Liver (tissue), 9 donors: ENCODE data around the gene IFNA10. TPM values are rescaled to one million over a fixed set of nuclear protein-coding genes. Genes with fewer than 3 reads are reported as not detected.
"Not testable (repeated sequence)": the region's sequence is repeated elsewhere in the genome, so short reads cannot be mapped to it uniquely, and the experiment has no call there.

Source experiments
- DNase-seq: peaks from one replicate; pipeline ENCODE4 v3.0.0-alpha.2; 2017; ENCODE audit warnings: low spot score
- H3K27ac ChIP-seq, 2 donors: one replicate each; pipeline ENCODE4 v1.7.0; 2013; ENCODE audit warnings: inconsistent platforms in 2 of 2, low read length in 2 of 2, control low read depth in 1 of 2, low read depth in 1 of 2, mild to moderate bottlenecking in 1 of 2
- H3K27me3 ChIP-seq, 4 donors: one replicate each; pipeline versions ENCODE4 v1.6.1 to v1.7.0; 2013; ENCODE audit warnings: low read length in 3 of 4, inconsistent platforms in 1 of 4, mild to moderate bottlenecking in 1 of 4, moderate library complexity in 1 of 4; ENCODE audit not compliant: control insufficient read depth in 4 of 4, insufficient read depth in 4 of 4
- H3K36me3 ChIP-seq, 4 donors: one replicate each; pipeline versions ENCODE4 v1.6.1 to v1.7.0; 2013; ENCODE audit warnings: low read length in 3 of 4, mild to moderate bottlenecking in 3 of 4, low read depth in 1 of 4, moderate library complexity in 1 of 4; ENCODE audit not compliant: control insufficient read depth in 4 of 4, insufficient read depth in 3 of 4
- H3K4me1 ChIP-seq, 4 donors: one replicate each; pipeline versions ENCODE4 v1.6.1 to v1.7.0; 2013; ENCODE audit warnings: low read length in 3 of 4, mild to moderate bottlenecking in 3 of 4, moderate library complexity in 1 of 4; ENCODE audit not compliant: control insufficient read depth in 4 of 4, insufficient read depth in 4 of 4
- H3K4me3 ChIP-seq, 3 donors: one replicate each; pipeline versions ENCODE4 v1.6.1 to v1.7.0; 2013; ENCODE audit warnings: low read length in 3 of 3, control low read depth in 1 of 3, low read depth in 1 of 3, mild to moderate bottlenecking in 1 of 3
- H3K9ac ChIP-seq, 2 donors: one replicate each; pipeline ENCODE4 v1.7.0; 2013; ENCODE audit warnings: low read length in 2 of 2, mild to moderate bottlenecking in 2 of 2, moderate library complexity in 2 of 2, control low read depth in 1 of 2, low read depth in 1 of 2
- H3K9me3 ChIP-seq, 4 donors: one replicate each; pipeline versions ENCODE4 v1.6.1 to v1.7.0; 2013; ENCODE audit warnings: low read length in 3 of 4; ENCODE audit not compliant: control insufficient read depth in 4 of 4
- EGR1 ChIP-seq, 2 donors: IDR thresholded peaks; 2 replicates each; pipeline ENCODE4 v1.6.1; 2016 to 2018; ENCODE audit warnings: antibody characterized with exemption in 2 of 2, low read depth in 2 of 2
- FOXA1 ChIP-seq: IDR thresholded peaks from 2 replicates; pipeline ENCODE4 v1.6.1; 2016; ENCODE audit warnings: antibody characterized with exemption
- FOXA2 ChIP-seq: IDR thresholded peaks from 2 replicates; pipeline ENCODE4 v1.6.1; 2016; ENCODE audit warnings: antibody characterized with exemption
- GABPA ChIP-seq, 2 donors: IDR thresholded peaks in 1 of 2; conservative IDR thresholded peaks in 1 of 2; 2 replicates each; pipeline ENCODE4 v1.6.1; 2016; ENCODE audit warnings: antibody characterized with exemption in 2 of 2, mild to moderate bottlenecking in 1 of 2, moderate library complexity in 1 of 2
- HNF4A ChIP-seq, 2 donors: conservative IDR thresholded peaks; 2 replicates each; pipeline ENCODE4 v1.6.1; 2016; ENCODE audit warnings: antibody characterized with exemption in 2 of 2, mild to moderate bottlenecking in 2 of 2
- HNF4G ChIP-seq: IDR thresholded peaks from 2 replicates; pipeline ENCODE4 v1.6.1; 2016; ENCODE audit warnings: antibody characterized with exemption
- JUND ChIP-seq, 2 donors: IDR thresholded peaks; 2 replicates each; pipeline ENCODE4 v1.6.1; 2016; ENCODE audit warnings: antibody characterized with exemption in 2 of 2
- NR2F2 ChIP-seq: IDR thresholded peaks from 2 replicates; pipeline ENCODE4 v1.6.1; 2016; ENCODE audit warnings: antibody characterized with exemption
- RAD21 ChIP-seq, 2 donors: IDR thresholded peaks; 2 replicates each; pipeline ENCODE4 v1.6.1; 2016; ENCODE audit warnings: antibody characterized with exemption in 2 of 2, mild to moderate bottlenecking in 2 of 2
- RXRA ChIP-seq, 2 donors: IDR thresholded peaks; 2 replicates each; pipeline ENCODE4 v1.6.1; 2017 to 2018; ENCODE audit warnings: antibody characterized with exemption in 2 of 2, mild to moderate bottlenecking in 1 of 2
- SP1 ChIP-seq: IDR thresholded peaks from 2 replicates; pipeline ENCODE4 v1.6.1; 2018; ENCODE audit warnings: antibody characterized with exemption, mild to moderate bottlenecking
- TAF1 ChIP-seq: conservative IDR thresholded peaks from 2 replicates; pipeline ENCODE4 v1.6.1; 2016; ENCODE audit warnings: antibody characterized with exemption, mild to moderate bottlenecking
- YY1 ChIP-seq: IDR thresholded peaks from 2 replicates; pipeline ENCODE4 v1.6.1; 2016; ENCODE audit warnings: antibody characterized with exemption, mild to moderate bottlenecking
- WGBS: extraction: QIAGEN DNeasy Blood & Tissue Kit; methylation state at CpG from one replicate; pipeline ENCODE4 v1.1.7; 2013; 5-methylcytosine and 5-hydroxymethylcytosine counted together
- polyA plus RNA-seq, 2 donors: library from polyadenylated mRNA; stranded (reverse) in 1 of 2; unstranded in 1 of 2; fragments of 200-250 nt in 1 of 2; fragments of >200 nt in 1 of 2; fragmentation: Nextera tagmentation in 1 of 2; extraction: Ambion mirVana in 1 of 2; gene quantifications; one replicate each; pipeline versions ENCODE4 v1.2.1 to v1.2.3, GENCODE V29; 2013 to 2015
- total RNA-seq, 2 donors: library from RNA; depleted of rRNA; stranded (reverse); fragments of >200 nt; gene quantifications; one replicate each; pipeline ENCODE4 v1.2.3, GENCODE V29; 2014
- TF ChIP-seq, protein P1 (sequence below): IDR thresholded peaks from 2 replicates; pipeline ENCODE4 v1.6.1; 2016; ENCODE audit warnings: antibody characterized with exemption
- TF ChIP-seq, protein P2 (sequence below): IDR thresholded peaks from 2 replicates; pipeline ENCODE4 v1.6.1; 2016; ENCODE audit warnings: antibody characterized with exemption, mild to moderate bottlenecking
- TF ChIP-seq, protein P3 (sequence below): IDR thresholded peaks from 2 replicates; pipeline ENCODE4 v1.6.1; 2016; ENCODE audit warnings: antibody characterized with exemption
- TF ChIP-seq, protein P4 (sequence below): fragments of 150-350 bp; IDR thresholded peaks from 2 replicates; pipeline ENCODE4 v1.5.1; 2017; ENCODE audit warnings: improper control_type of control experiment, low read depth, low read length; ENCODE audit not compliant: missing input control
- donor health status: healthy.
- donor health status: healthy.
- donor health status: healthy.
- donor health status: healthy.
- donor health status: healthy.

IFNA10 gene
- total and polyA plus RNA-seq, 4 donors, result not detected

DNA sequence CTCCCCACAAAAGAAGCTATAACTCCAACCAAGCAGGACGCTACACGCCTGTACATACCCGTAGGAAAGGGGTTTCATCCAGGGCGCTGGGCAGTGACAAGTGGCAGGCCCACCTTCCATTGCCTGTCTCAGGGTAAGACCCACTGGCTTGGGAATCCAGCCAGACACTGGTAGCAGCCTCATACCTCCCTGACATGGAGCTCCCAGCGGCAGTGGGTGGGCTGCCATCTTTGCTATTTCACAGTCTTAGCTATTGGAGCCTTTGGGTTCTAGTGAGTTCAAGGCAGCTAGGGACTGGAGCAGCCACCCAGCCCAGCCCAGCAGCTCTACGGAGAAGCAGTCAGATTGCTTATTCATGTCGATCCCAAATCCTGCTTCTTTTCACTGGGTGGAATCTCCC, 3.4 kb upstream of the IFNA10 start:
- H3K4me3 ChIP-seq, result no peak overlapping the region

DNA sequence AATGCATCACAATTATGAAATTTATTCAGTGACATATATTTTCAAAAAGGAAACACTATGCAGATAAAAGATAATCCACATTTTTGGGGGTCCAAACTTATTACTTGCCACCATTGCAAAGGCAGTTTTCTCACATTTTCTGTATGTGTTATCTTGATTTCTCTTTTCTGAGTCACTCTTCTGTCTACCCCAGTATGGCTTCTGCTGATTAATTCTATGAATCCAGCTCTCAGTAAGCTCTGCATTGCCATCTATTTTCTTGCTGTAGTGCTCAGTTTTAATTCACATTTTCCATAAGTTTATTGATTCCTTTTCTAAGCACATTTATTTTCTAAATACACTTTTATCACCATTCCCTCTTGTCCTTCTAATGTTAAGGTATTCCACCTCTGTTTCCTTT, 1.7 kb downstream of the IFNA10 start:
- no peaks in the 10 kb centered on the region for H3K36me3 ChIP-seq
- no peak overlapping the region for H3K9ac ChIP-seq
- TF ChIP-seq JUND (IDR thresholded peaks at IDR 0.05) (no peak), SP1 (no peak), HNF4A (conservative IDR thresholded peaks at IDR 0.05) (no peak)
- TF ChIP-seq, protein P1, sequence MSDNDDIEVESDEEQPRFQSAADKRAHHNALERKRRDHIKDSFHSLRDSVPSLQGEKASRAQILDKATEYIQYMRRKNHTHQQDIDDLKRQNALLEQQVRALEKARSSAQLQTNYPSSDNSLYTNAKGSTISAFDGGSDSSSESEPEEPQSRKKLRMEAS, result no peak
- H3K27me3 ChIP-seq, result no peaks in the 10 kb centered on the region
- H3K4me3 ChIP-seq, result no peak overlapping the region
- H3K9me3 ChIP-seq, result no peaks in the 10 kb centered on the region
- no peak overlapping the region for H3K27ac ChIP-seq
- no peaks in the 10 kb centered on the region for H3K4me1 ChIP-seq
- no peak for DNase-seq

More for the DNA sequence above, 3.4 kb upstream of the IFNA10 start:
- Histone ChIP-seq H3K27me3 (no peaks in the 10 kb centered on the region), H3K4me1 (no peaks in the 10 kb centered on the region), H3K36me3 (no peaks in the 10 kb centered on the region), H3K9me3 (no peaks in the 10 kb centered on the region), H3K27ac (no peak overlapping the region), H3K9ac (no peak overlapping the region)
- TF ChIP-seq FOXA2 (no peak), FOXA1 (no peak), SP1 (no peak), EGR1 (IDR thresholded peaks at IDR 0.05; ENCODE audit: low read depth in 2 of 2) (no peak), NR2F2 (no peak), HNF4G (no peak), TAF1 (no peak), RAD21 (IDR thresholded peaks at IDR 0.05) (no peak), YY1 (no peak), RXRA (IDR thresholded peaks at IDR 0.05) (no peak), HNF4A (conservative IDR thresholded peaks at IDR 0.05) (no peak), GABPA (IDR thresholded peaks at IDR 0.05 in 1 of 2, conservative IDR thresholded peaks at IDR 0.05 in 1 of 2) (no peak)
- TF ChIP-seq, protein P2, sequence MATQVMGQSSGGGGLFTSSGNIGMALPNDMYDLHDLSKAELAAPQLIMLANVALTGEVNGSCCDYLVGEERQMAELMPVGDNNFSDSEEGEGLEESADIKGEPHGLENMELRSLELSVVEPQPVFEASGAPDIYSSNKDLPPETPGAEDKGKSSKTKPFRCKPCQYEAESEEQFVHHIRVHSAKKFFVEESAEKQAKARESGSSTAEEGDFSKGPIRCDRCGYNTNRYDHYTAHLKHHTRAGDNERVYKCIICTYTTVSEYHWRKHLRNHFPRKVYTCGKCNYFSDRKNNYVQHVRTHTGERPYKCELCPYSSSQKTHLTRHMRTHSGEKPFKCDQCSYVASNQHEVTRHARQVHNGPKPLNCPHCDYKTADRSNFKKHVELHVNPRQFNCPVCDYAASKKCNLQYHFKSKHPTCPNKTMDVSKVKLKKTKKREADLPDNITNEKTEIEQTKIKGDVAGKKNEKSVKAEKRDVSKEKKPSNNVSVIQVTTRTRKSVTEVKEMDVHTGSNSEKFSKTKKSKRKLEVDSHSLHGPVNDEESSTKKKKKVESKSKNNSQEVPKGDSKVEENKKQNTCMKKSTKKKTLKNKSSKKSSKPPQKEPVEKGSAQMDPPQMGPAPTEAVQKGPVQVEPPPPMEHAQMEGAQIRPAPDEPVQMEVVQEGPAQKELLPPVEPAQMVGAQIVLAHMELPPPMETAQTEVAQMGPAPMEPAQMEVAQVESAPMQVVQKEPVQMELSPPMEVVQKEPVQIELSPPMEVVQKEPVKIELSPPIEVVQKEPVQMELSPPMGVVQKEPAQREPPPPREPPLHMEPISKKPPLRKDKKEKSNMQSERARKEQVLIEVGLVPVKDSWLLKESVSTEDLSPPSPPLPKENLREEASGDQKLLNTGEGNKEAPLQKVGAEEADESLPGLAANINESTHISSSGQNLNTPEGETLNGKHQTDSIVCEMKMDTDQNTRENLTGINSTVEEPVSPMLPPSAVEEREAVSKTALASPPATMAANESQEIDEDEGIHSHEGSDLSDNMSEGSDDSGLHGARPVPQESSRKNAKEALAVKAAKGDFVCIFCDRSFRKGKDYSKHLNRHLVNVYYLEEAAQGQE, result no peak
- TF ChIP-seq, protein P1, result no peak
- TF ChIP-seq, protein P3, sequence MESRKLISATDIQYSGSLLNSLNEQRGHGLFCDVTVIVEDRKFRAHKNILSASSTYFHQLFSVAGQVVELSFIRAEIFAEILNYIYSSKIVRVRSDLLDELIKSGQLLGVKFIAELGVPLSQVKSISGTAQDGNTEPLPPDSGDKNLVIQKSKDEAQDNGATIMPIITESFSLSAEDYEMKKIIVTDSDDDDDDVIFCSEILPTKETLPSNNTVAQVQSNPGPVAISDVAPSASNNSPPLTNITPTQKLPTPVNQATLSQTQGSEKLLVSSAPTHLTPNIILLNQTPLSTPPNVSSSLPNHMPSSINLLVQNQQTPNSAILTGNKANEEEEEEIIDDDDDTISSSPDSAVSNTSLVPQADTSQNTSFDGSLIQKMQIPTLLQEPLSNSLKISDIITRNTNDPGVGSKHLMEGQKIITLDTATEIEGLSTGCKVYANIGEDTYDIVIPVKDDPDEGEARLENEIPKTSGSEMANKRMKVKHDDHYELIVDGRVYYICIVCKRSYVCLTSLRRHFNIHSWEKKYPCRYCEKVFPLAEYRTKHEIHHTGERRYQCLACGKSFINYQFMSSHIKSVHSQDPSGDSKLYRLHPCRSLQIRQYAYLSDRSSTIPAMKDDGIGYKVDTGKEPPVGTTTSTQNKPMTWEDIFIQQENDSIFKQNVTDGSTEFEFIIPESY, result no peak
- TF ChIP-seq, protein P4, sequence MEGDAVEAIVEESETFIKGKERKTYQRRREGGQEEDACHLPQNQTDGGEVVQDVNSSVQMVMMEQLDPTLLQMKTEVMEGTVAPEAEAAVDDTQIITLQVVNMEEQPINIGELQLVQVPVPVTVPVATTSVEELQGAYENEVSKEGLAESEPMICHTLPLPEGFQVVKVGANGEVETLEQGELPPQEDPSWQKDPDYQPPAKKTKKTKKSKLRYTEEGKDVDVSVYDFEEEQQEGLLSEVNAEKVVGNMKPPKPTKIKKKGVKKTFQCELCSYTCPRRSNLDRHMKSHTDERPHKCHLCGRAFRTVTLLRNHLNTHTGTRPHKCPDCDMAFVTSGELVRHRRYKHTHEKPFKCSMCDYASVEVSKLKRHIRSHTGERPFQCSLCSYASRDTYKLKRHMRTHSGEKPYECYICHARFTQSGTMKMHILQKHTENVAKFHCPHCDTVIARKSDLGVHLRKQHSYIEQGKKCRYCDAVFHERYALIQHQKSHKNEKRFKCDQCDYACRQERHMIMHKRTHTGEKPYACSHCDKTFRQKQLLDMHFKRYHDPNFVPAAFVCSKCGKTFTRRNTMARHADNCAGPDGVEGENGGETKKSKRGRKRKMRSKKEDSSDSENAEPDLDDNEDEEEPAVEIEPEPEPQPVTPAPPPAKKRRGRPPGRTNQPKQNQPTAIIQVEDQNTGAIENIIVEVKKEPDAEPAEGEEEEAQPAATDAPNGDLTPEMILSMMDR, result no peak
- 91% methylated on average over 7 of the region's 7 CpGs for WGBS
- no peak for DNase-seq

DNA sequence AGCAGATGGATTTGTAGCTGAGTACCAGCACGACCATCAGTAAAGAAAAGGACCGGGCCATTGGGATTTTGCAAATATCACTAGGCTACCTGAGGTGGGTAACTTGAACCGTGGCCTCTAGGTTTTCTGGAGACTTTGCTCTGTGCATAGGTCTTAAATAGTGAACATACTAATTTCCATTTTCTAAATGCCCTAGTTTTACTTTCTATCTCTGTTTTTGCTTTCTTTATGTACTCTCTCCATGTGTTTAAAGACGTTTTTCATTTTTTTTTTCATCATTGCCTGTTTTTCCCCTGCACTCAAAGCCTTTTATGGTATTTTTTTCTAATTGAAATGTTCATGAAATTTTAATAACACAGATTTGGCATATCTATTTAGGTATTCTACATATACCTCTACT, 4.8 kb downstream of the IFNA10 start, which contains the start of gene IFNA7:
TSS of gene IFNA7 (minus strand) at position 101 of the 400 bp plus-strand sequence. CDS start at position 61, 40 bp downstream.
- H3K4me1 ChIP-seq, H3K4me3 ChIP-seq, H3K9me3 ChIP-seq, H3K27ac ChIP-seq, H3K36me3 ChIP-seq, DNase-seq, H3K9ac ChIP-seq, H3K27me3 ChIP-seq: not testable (repeated sequence)
- 56% methylated on average over 4 of the region's 4 CpGs for WGBS
